NOMO-1 (cell line): ENCODE data around the gene OPCML.

Experiments
- DNase-seq, 2 experiments: peaks; one replicate each; lab custom pipeline; 2025; ENCODE audit not compliant: unreplicated experiment in 2 of 2; lab: John Stamatoyannopoulos, UW

The OPCML gene

GRCh38 chr11:132472411-132473172, 1059.7 kb downstream of the OPCML start:
- DNase-seq: no peak

DNA sequence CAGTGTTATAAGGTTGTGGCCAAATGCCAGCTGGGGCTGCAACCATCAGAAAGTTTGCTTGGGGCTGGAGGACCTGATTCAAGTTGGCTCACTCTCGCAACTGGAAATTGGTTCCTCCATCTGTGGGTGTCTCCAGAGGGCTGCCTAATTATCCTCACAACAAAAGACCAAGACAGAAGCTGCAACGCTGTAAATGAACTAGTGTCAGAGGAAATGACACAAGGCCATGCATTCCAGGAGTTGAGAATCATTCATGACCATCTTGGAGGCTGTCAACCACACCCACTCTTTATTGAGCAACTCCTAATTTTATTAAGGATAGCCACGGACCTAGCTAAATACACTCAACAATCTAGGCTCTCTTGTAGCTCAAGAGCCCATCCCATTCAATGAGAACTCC, 1060.8 kb downstream of the OPCML start:
- no peak for DNase-seq

GRCh38 chr11:132466983-132467382, 1065.3 kb downstream of the OPCML start:
- no peak for DNase-seq

DNA sequence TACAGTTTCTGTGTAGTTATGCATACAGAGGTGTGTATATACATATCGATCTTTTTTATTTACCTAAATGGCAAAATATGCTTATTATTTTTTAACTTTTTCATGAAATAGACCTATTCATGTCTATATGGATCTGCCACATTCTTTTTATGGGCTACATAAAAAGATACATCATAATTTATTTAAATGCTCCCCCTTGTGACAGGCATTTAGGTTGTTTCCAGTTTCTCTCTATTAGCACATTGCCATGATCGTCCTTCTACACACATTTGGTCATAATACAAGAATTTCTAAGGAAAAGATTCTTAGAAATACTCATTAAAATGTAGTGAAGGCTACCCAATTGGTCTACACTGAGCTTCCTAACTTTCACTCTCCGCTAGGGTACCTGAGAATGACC, 1067.4 kb downstream of the OPCML start:
- no peak for DNase-seq

GRCh38 chr11:132464003-132464342, 1068.3 kb downstream of the OPCML start:
- no peak for DNase-seq

GRCh38 chr11:132463295-132464002, 1068.9 kb downstream of the OPCML start:
- no peak for DNase-seq

GRCh38 chr11:132459736-132460135, 1072.6 kb downstream of the OPCML start:
- no peak for DNase-seq

- no peak for DNase-seq
Observed at GRCh38 chr11:132457445-132457844, 1074.9 kb downstream of the OPCML start.

- no peak for DNase-seq
Observed at GRCh38 chr11:132456751-132457328, 1075.5 kb downstream of the OPCML start.

DNA sequence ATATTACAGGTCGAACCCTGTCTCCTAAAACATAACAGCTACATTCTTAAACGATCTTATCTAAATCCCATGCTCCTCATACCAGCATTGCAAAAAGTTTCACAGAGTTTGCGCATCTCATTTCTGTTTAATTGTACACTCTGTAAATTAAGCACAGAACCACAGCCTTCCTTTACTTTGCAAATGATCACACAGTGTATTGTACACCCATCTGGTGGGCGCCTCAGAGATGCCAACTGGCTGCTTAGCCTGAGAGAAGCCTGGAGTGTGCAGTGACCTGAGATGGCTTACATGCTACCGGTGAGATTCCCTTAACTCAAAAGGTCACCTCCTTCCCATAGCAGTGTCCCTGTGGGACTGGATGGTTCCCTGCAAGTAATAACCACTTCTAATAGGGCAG, 1077.3 kb downstream of the OPCML start:
- no peak for DNase-seq

DNA sequence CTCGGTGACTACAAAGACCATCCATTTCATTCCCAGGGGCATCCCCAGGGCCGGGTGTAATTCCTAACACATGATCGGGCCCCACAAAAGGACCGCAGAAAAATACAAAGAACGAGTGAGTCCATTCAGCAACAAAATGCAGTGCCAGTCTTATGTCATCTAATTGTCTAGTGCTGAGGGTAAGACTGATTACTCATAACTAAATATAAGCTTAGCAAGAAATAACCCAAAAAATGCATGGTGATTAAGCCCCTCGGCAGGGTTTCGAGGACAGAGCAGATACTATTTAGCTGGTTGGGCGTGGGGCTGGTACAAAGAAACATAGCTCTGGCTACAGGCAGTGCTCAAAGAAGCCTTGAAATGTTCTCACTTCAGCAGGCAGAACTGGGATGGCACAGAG, 1078.9 kb downstream of the OPCML start:
- no peak for DNase-seq

GRCh38 chr11:132452616-132453015, 1079.7 kb downstream of the OPCML start:
- DNase-seq: no peak

DNA sequence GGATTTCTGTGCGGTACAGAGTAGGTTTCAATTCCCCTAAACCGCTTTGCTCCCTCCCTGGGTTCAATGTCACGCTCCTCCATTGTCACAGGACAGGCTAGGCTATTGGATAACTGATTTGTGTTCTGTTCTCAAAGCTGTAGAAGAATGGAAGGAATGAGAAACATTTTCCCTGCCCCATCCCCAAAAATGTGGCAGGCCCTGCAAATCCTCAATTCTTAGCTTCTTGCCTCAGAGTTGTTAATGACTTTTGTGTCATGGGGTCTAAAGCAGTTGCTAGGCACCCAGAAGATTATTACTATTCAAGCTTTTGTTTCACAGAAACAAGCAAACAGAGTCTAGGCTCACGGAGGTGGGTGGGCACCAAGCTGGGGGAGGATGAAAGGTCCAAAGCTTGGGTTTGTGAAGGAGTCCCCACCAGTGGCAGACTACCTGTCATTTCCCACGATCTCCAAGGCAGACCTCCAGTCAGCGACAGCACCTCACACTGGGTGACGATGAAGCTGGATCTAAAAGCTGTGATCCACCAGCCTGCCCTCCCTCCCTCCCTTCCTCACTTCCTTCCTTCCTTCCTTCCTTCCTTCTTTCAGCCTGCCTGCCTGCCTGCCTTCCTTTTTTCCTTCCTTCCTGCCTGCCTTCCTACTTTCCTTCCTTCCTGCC, 1080.2 kb downstream of the OPCML start:
- no peak for DNase-seq

GRCh38 chr11:132450631-132451030, 1081.7 kb downstream of the OPCML start:
- no peak for DNase-seq

- DNase-seq: no peak
Observed at GRCh38 chr11:132448334-132448995, 1083.8 kb downstream of the OPCML start.

DNA sequence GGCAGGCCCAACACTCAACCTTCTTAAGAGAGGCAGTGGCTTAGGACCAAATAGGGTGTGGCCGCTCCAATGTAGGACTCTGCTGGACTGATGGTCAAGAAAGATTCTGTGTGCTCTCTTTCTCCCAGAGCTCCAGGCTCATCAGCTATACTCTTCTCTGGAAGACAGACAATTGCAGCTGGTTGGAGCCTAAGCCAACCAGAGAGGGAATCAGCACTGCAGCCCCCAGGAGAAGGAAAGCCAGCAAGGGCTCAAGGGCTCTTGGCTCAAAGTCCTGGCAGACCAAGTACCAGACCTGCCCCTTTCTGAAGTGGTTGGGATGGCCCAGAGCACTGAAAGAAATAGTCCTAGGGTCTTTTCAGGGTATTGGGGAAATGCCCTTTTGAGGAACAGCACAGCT, 1084.5 kb downstream of the OPCML start:
- DNase-seq: no peak

GRCh38 chr11:132445859-132446291, 1086.4 kb downstream of the OPCML start:
- DNase-seq: no peak

DNA sequence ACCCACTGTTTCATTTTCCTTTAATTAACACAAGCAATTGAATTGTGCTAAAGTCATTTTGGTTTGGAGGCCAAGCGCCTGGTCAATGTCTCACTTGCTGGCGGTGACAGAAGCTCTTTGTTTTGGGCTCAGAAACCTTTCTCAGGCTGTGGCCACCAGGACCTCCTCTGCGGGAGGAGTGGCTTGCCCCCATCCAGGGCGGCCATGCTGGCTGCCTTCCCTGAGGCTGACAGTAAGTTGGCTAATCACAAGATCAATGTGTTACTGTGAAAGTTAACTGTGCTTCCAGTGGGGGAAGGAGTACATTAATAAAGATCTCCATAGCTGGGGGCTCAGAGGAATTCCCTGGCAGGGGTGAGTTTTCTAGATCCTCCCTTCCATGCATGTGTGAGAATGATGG, 1087.4 kb downstream of the OPCML start:
- DNase-seq: no peak

DNA sequence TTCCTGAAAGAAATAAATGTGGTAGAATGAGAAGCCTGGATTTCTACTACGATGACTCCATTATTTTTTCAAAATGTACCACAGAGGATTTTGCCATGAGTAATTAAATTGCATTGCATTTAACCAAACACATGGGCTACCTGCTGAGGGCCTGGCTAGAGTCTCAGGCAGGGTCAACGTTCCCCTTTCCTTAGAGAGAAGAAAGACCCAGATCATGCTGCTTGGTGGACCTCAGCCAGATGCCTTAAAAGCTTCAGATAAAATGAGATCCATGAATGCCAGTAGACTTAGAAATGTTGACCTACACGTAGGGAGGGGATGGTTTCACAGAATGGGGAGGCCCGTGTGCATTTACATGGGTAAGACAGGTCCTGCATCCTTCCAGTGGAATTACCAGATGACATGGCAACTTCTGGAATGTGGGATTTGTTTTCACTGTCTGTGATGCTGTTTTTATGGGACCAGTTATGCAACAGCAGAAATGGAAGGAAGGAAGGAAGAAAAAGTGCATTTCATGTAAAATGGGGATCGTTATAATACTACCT, 1092.5 kb downstream of the OPCML start:
- DNase-seq: no peak

DNA sequence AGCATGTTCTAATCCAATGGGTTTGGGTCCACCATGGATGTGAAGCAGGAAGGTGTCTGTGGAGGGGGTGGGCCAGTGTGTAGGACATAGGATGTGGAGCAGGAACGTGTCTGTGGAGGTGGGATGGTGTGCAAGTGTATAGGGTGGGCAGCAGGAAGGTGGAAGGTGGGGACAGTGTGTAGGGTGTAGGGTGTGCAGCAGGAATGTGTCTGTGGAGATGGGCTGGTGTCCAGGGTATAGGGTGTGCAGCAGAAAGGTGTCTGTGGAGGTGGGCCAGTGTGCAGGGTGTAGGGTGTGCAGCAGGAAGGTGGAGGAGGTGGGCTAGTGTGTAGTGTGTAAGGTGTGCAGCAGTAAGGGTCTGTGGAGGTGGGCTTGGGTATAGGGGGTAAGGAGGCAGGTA, 1093.9 kb downstream of the OPCML start:
- DNase-seq: no peak
